Prostate gland (tissue), 2 donors: ENCODE results near the gene PTPRM. TPM values are rescaled to one million over a fixed set of nuclear protein-coding genes. Genes with fewer than 3 reads are reported as not detected.

Source experiments
- DNase-seq: peaks from one replicate; pipeline ENCODE4 v3.0.0-alpha.2; 2019; ENCODE audit warnings: low spot score
- H3K27ac ChIP-seq, 2 donors: fragments of 200-600 bp; sonication (generic); 2 replicates each; pipeline ENCODE4 v1.5.1; 2017 to 2019
- H3K27me3 ChIP-seq: fragments of 200-600 bp; sonication (generic); replicated peaks from 2 replicates; pipeline ENCODE4 v1.5.1; 2019; ENCODE audit not compliant: insufficient read depth
- H3K36me3 ChIP-seq, 2 donors: fragments of 200-600 bp; sonication (generic); 1 replicate in 1 of 2; 2 replicates in 1 of 2; pipeline versions ENCODE4 v1.5.1 to v1.8.1; 2017 to 2019
- H3K4me1 ChIP-seq: fragments of 200-600 bp; sonication (generic); replicated peaks from 2 replicates; pipeline ENCODE4 v1.5.1; 2019
- H3K4me3 ChIP-seq, 2 donors: fragments of 200-600 bp; sonication (generic); 2 replicates each; pipeline ENCODE4 v1.5.1; 2017 to 2019
- H3K9me3 ChIP-seq: fragments of 200-600 bp; sonication (generic); 2 replicates; pipeline ENCODE4 v1.5.1; 2017
- POLR2A ChIP-seq: fragments of 450-650 bp; IDR thresholded peaks from one replicate; pipeline ENCODE4 v1.6.1; 2016; ENCODE audit warnings: antibody characterized with exemption, mild to moderate bottlenecking
- POLR2AphosphoS5 ChIP-seq: sonication (generic); formaldehyde crosslinking; IDR thresholded peaks from one replicate; pipeline ENCODE4 v1.6.1; 2017; ENCODE audit warnings: antibody characterized with exemption
- WGBS: methylation state at CpG from one replicate; pipeline ENCODE4 v1.1.5; 2018; 5-methylcytosine and 5-hydroxymethylcytosine counted together
- intact Hi-C: fragments of 100-400 bp; cut with DNase I; formaldehyde crosslinking; loops from one replicate; pipeline ENCODE4 v1.14.2; 2022
- total RNA-seq, 2 donors: library from RNA; depleted of rRNA; stranded (reverse); fragments of >200 nt; gene quantifications; one replicate each; pipeline ENCODE4 v1.1.0, GENCODE V29; 2016
- TF ChIP-seq, protein P1 (sequence below), 4 experiments: fragments of 200-600 bp in 2 of 4; fragments of 450-650 bp in 2 of 4; sonication (generic) in 2 of 4; IDR thresholded peaks; 1 replicate in 3 of 4; 2 replicates in 1 of 4; pipeline ENCODE4 v1.5.1; 2016 to 2019; ENCODE audit warnings: antibody characterized with exemption in 4 of 4, mild to moderate bottlenecking in 2 of 4, moderate library complexity in 2 of 4

PTPRM gene
- total RNA-seq, 2 donors from 2014 or later, result 32.9 to 92.6 TPM

DNA sequence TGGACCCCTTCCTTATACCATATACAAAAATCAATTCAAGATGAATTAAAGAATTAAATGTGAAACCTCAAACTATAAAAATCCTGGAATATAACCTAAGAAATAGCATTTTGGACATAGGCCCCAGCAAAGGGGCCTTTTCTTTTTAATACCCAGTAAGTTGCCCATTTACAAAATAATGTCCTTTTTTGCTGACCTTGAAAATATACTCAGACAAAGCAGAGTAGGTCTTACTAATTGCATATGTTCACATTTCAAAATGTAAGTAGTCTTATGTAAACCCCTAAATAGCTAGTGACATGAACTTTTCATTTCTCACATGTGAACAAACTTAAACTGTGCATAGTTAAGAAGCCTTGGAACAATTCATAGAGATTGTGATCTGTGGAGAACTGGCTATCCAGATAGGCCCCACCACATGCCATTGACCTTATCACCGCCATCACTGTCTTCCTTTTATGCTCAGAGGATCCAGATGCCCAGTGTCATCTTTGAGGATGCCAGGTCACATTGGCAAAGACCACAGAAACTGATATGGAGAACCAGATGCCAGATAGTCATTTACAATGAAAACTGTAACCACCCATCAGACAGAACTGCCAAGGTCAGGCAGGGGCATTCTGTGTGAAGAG is 759.8 kb downstream of the PTPRM start:
- Histone ChIP-seq H3K4me1 (peaks cover 4% of the 10 kb centered on the region), H3K27me3 (no peaks in the 10 kb centered on the region), H3K4me3 (no peak overlapping the region), H3K27ac (no peak overlapping the region), H3K36me3 (no peaks in the 10 kb centered on the region), H3K9me3 (no peaks in the 10 kb centered on the region)
- 100% methylated on average over 1 of the region's 1 CpG for WGBS
- intact Hi-C loops, result no loop called here
- no peak for DNase-seq
- TF ChIP-seq, protein P1, sequence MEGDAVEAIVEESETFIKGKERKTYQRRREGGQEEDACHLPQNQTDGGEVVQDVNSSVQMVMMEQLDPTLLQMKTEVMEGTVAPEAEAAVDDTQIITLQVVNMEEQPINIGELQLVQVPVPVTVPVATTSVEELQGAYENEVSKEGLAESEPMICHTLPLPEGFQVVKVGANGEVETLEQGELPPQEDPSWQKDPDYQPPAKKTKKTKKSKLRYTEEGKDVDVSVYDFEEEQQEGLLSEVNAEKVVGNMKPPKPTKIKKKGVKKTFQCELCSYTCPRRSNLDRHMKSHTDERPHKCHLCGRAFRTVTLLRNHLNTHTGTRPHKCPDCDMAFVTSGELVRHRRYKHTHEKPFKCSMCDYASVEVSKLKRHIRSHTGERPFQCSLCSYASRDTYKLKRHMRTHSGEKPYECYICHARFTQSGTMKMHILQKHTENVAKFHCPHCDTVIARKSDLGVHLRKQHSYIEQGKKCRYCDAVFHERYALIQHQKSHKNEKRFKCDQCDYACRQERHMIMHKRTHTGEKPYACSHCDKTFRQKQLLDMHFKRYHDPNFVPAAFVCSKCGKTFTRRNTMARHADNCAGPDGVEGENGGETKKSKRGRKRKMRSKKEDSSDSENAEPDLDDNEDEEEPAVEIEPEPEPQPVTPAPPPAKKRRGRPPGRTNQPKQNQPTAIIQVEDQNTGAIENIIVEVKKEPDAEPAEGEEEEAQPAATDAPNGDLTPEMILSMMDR (IDR thresholded peaks at IDR 0.05), result no peak
- TF ChIP-seq POLR2A, result no peak
- no peak for TF ChIP-seq POLR2AphosphoS5

DNA sequence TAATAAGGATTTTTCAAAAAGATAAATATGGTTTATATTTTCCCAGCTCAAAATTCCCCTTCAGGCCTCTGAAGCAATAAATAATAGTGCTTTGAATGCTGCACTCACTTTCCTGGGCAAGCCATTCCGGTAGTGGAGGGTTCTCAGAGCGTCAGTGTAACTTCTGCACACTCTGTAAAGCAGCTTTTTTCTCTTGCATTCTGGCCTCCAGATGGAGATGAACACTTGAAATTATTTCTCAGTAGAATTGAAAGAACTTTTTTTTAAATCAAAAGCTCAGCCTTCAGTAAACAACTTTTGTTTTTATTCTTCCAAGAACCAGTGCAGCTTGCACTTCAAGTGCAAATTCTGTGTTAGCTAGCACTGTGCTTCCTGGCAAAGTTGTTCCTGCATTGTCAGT is 761.0 kb downstream of the PTPRM start:
- H3K36me3 ChIP-seq, result no peaks in the 10 kb centered on the region
- H3K4me3 ChIP-seq, result no peak overlapping the region
- H3K27ac ChIP-seq, result no peak overlapping the region
- H3K27me3 ChIP-seq, result no peaks in the 10 kb centered on the region
- DNase-seq, result no peak
- TF ChIP-seq POLR2A, result no peak
- TF ChIP-seq, protein P1 (IDR thresholded peaks at IDR 0.05), result no peak
- no peak for TF ChIP-seq POLR2AphosphoS5
- WGBS, result 21% methylated on average over 2 of the region's 2 CpGs
- intact Hi-C loops, result no loop called here
- peaks cover 4% of the 10 kb centered on the region for H3K4me1 ChIP-seq
- H3K9me3 ChIP-seq, result no peaks in the 10 kb centered on the region

DNA sequence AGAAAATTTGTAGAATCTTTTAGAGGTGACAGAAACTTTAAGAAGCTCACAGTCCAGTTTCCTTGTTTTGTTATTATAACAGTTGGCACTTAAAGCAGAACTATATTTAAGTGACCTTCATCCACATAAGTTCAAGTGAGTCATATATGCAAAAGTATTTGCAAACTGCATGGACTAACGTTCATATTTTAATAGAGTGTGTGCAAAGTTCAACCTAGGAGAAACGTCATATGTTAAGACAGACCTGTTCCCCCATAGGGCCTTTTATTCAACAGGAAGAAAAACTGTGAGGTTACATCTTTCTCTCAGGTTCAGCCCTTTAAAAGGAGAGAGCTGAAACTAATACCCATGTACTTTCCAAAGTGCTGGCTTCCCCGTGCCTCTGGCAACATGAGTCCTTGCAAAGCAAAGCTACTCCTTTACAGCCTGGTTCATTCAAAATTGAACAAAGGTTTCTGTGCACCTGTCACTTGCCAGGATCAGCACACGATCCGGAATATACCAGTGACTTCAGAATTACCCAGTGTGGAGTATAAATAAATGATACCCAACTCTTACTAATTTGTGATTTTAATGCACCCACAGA is 762.2 kb downstream of the PTPRM start:
- Histone ChIP-seq H3K4me3 (no peak overlapping the region), H3K36me3 (no peaks in the 10 kb centered on the region), H3K27me3 (no peaks in the 10 kb centered on the region), H3K27ac (no peak overlapping the region), H3K4me1 (peaks cover 4% of the 10 kb centered on the region), H3K9me3 (no peaks in the 10 kb centered on the region)
- no peak for DNase-seq
- TF ChIP-seq POLR2A, result no peak
- TF ChIP-seq, protein P1 (IDR thresholded peaks at IDR 0.05), result no peak
- TF ChIP-seq POLR2AphosphoS5, result no peak
- WGBS, result 43% methylated on average over 5 of the region's 5 CpGs
- intact Hi-C loops, result no loop called here

DNA sequence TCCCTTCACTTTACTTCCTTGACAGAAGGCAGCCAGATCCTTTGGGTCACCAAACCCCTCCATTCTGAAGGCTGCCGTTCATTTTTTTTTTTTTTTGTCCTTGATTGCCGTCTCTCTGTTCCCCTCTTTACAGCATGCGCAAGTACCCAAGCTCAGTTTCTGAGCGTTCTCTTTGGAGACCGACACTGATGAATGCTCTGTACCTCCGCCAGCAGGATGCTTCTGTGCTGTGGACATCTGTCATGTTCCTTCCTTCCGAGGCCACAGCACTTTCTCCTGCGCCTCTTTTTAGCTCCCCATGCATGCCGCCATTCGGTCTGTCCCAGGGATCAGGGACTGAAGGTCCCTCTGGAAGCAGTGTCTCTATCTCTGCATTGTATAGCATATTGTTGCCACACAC is 763.5 kb downstream of the PTPRM start:
- DNase-seq, result no peak
- no peak overlapping the region for H3K4me3 ChIP-seq
- intact Hi-C loops, result no loop called here
- H3K4me1 ChIP-seq, result peaks cover 4% of the 10 kb centered on the region
- no peaks in the 10 kb centered on the region for H3K36me3 ChIP-seq
- 95% methylated on average over 10 of the region's 10 CpGs for WGBS
- H3K9me3 ChIP-seq, result no peaks in the 10 kb centered on the region
- H3K27ac ChIP-seq, result no peak overlapping the region
- TF ChIP-seq POLR2AphosphoS5 (no peak), POLR2A (no peak)
- TF ChIP-seq, protein P1 (IDR thresholded peaks at IDR 0.05), result no peak
- no peaks in the 10 kb centered on the region for H3K27me3 ChIP-seq

DNA sequence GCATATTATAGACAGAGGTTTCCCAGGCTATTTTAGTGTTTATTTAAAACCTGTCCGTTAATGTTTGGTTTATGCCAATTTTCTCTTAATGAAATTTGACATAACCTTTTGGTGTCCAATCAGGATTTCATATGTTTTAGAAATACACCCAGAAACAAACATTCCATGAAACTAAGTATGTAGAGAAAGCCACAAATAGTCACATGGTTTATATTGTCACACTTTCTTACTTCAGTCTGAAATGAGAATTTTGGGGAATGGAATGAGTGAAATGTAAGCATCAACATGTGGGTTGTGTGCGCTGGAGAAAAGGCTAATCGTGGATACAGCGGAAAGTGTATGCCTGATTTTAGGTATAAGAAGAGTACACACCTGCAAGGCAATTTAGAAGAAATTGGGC is 765.2 kb downstream of the PTPRM start:
- Histone ChIP-seq H3K27ac (no peak overlapping the region), H3K27me3 (no peaks in the 10 kb centered on the region), H3K4me1 (peaks cover 4% of the 10 kb centered on the region), H3K4me3 (no peak overlapping the region), H3K9me3 (no peaks in the 10 kb centered on the region), H3K36me3 (no peaks in the 10 kb centered on the region)
- WGBS, result 86% methylated on average over 4 of the region's 4 CpGs
- intact Hi-C loops, result no loop called here
- no peak for DNase-seq
- TF ChIP-seq POLR2AphosphoS5 (no peak), POLR2A (no peak)
- TF ChIP-seq, protein P1 (IDR thresholded peaks at IDR 0.05), result no peak
